IMR-90 (cell line): ENCODE measurements around the gene FAR2.
"Not testable (repeated sequence)": the region's sequence is repeated elsewhere in the genome, so short reads cannot be mapped to it uniquely, and the experiment has no call there.

Experiments used
- MAFK ChIP-seq: IDR thresholded peaks from 2 replicates; pipeline ENCODE4 v1.6.1; 2012; ENCODE audit warnings: low read depth, low read length, improper control_type of control experiment
- POLR2A ChIP-seq: IDR thresholded peaks from 2 replicates; pipeline ENCODE4 v1.6.1; 2012; ENCODE audit warnings: mild to moderate bottlenecking, low read depth, low read length
- TF ChIP-seq, protein P1 (sequence below): conservative IDR thresholded peaks from 2 replicates; pipeline ENCODE4 v1.5.1; 2012; ENCODE audit warnings: mild to moderate bottlenecking, low read depth, low read length, improper control_type of control experiment

DNA sequence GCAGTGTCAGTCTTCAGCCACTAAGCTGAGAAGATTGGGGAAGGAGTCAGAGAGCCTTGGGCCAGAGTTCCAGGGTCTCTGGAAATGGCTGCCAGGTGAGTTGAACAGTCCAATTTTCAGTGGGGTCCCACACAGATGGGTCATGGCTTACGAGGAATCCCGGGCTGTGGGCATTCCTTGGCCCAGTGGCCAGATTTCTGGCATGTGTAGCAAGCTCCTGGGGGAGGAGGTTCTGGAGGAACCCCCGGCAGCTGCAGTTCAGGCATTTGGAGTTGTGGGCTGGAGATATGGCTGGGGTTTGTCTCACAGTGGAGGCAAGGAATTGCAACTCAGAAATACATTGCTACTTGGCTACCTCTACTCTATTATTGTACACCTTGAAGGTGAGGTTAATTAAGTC is 10.8 kb upstream of the FAR2 start:
- TF ChIP-seq, protein P1, sequence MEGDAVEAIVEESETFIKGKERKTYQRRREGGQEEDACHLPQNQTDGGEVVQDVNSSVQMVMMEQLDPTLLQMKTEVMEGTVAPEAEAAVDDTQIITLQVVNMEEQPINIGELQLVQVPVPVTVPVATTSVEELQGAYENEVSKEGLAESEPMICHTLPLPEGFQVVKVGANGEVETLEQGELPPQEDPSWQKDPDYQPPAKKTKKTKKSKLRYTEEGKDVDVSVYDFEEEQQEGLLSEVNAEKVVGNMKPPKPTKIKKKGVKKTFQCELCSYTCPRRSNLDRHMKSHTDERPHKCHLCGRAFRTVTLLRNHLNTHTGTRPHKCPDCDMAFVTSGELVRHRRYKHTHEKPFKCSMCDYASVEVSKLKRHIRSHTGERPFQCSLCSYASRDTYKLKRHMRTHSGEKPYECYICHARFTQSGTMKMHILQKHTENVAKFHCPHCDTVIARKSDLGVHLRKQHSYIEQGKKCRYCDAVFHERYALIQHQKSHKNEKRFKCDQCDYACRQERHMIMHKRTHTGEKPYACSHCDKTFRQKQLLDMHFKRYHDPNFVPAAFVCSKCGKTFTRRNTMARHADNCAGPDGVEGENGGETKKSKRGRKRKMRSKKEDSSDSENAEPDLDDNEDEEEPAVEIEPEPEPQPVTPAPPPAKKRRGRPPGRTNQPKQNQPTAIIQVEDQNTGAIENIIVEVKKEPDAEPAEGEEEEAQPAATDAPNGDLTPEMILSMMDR: not testable (repeated sequence)
- TF ChIP-seq MAFK, POLR2A: not testable (repeated sequence)
